ENCODE measurements around the gene ZNF385A.

DNA sequence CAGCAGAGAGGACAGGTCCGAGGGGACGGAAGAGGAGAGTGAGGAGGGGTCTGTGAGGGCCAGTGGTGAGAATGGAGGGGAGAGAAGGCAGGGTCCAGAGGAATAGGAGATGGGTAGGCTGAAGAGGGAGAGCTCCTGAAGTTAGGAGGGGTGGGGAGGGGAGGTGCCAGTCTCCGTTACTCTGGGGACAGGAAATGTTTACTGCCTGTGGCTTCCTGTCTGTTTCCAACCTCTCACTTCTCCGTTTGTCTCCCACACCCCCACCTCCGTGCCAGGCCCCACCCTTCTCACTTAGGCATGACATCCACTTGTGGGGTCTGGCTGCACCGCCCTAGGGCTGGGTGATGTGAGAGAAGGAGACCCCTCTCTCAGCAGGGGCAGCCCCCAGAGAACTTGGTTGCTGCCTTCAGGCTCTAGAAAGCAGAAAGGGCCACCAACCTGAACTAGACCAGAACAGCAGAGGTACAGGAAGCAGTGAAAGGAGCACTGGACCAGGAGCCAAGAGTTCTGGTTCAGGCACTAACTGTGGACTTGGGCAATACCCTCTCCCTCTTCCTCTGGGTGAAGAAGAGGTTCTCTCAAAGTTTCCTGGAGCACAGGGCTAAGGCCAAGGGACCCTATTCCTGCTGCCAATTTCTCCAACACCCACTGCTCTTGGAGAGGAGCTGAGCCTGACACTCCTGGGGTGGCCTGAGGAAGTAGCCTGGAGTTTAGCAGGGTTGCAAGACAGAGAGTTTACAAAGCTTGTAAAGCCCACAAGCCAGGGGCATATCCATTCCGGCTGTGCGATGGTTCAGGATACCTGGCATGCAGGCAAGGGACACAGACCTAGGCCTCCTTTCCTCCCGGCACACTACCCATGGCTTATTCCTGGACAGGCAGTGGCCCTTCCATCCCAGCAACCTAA, 29.0 kb upstream of the ZNF385A start:
- TF ChIP-seq, protein P1, sequence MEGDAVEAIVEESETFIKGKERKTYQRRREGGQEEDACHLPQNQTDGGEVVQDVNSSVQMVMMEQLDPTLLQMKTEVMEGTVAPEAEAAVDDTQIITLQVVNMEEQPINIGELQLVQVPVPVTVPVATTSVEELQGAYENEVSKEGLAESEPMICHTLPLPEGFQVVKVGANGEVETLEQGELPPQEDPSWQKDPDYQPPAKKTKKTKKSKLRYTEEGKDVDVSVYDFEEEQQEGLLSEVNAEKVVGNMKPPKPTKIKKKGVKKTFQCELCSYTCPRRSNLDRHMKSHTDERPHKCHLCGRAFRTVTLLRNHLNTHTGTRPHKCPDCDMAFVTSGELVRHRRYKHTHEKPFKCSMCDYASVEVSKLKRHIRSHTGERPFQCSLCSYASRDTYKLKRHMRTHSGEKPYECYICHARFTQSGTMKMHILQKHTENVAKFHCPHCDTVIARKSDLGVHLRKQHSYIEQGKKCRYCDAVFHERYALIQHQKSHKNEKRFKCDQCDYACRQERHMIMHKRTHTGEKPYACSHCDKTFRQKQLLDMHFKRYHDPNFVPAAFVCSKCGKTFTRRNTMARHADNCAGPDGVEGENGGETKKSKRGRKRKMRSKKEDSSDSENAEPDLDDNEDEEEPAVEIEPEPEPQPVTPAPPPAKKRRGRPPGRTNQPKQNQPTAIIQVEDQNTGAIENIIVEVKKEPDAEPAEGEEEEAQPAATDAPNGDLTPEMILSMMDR (IDR thresholded peaks at IDR 0.05; ENCODE audit: low read depth, low read length, poor library complexity, severe bottlenecking), result no peak
- TF ChIP-seq EZH2phosphoT487 (IDR thresholded peaks at IDR 0.05; ENCODE audit: borderline replicate concordance, low read length), result no peak

All from DOHH2 (cell line).